Activated T-cell treated with anti-CD3 and anti-CD28 coated beads for 4 hours (primary cell): Measurements from ENCODE around the gene LIPT2.
"Not testable (repeated sequence)": the region's sequence is repeated elsewhere in the genome, so short reads cannot be mapped to it uniquely, and the experiment has no call there.

Source experiments
- DNase-seq: peaks from one replicate; pipeline ENCODE4 v3.0.0-alpha.2; 2020

Gene LIPT2

DNA sequence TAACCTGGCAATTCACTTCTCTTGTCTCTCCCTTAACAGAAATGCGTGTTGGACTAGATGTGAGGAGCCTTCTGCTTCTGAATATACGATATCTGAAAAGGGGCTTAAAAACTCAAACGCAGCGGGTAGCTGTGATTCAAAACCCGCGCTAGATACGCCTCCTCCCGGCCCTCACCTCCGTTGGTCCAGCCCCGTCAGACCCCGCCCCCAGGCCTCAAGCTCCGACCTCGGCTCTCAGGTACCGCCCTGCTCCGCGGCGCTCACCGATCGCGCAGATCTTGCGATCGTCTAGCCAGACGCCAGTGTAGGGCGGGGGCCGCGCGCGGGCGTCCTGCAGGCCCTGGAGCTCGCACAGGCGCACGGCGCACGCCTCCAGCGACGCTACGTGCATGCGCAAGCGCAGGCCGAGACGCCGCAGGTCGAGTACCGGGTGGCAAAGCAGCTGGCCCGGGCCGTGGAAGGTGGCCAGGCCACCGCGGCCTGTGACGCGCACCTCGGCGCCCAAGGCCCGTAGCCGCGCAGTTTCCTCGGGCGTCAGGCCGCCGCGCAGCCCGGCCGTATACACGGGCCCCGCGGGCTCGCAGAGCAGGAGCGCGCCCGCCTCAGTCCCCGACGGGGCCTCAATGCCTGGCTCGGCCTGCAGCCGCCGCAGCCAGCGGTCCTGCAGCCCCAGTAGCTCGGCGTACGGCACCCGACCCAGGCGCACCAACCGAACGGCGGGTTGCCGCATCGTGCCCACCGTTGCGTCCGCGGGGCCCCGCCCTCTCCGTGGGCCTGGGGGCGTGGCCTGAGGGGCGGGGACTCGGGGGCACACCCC lies at the start of gene LIPT2:
LIPT2 (minus strand) TSS at position 751 of the 817 bp plus-strand sequence; CDS start at position 730, 21 bp downstream.
- DNase-seq, result peak; percentile 96

DNA sequence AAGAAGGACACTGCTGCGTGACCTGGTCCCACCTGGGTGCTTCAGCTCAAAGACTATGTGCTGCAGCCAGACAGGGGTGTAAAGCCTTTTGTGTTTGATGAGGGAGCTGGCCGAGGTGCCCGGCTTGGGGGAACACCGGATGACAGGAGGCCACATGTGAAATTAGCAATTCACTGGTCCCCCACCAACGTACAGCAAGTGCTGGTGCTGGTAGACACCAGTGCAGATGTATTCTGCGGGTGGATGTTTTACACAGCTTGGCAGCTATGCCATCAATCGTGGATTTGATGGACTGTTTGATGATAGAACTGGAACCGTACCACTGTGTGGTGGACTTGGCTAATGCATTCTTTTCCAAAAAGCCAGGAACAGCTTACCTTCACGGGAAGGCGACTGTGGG lies 47.9 kb upstream of the LIPT2 start:
- DNase-seq, result no peak

DNA sequence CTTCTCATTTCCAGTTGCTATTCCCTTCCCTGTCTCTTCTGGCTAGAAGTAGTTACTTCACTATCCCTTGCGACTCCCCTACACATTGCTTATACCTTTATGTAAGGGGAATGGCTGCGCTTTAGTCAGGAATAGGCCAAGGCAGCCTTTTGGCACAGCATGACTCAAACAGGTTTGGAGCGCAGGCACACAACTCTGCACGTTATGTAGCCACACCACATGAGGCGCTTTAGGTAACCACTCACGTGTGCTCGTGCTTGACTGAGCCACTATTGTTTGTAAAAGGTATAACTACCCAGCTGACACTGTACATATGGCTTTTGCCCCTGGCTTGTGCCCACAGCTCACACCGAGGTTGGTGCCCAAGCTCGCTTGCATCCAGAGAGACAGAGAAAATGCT lies 46.7 kb upstream of the LIPT2 start:
- DNase-seq, result no peak

DNA sequence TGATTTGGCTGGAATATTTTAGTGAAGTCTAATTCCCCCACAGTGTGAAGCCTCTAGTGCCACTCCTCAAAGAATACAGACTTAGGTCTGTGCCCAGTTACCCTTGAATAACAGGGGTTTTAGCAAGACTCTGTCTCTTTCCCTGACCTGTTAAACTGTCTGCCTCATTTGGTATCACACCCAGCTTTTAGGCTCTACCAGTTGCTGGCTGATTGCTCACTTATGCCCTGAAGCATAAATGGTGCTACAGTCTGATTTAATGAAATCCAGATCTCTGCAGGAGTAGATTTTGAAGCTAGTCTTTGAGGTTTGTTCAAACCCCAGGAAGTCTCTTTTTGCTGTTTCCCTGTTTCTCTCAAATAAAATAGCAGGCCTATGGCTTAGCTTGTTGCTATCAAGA lies 45.2 kb upstream of the LIPT2 start:
- no peak for DNase-seq

DNA sequence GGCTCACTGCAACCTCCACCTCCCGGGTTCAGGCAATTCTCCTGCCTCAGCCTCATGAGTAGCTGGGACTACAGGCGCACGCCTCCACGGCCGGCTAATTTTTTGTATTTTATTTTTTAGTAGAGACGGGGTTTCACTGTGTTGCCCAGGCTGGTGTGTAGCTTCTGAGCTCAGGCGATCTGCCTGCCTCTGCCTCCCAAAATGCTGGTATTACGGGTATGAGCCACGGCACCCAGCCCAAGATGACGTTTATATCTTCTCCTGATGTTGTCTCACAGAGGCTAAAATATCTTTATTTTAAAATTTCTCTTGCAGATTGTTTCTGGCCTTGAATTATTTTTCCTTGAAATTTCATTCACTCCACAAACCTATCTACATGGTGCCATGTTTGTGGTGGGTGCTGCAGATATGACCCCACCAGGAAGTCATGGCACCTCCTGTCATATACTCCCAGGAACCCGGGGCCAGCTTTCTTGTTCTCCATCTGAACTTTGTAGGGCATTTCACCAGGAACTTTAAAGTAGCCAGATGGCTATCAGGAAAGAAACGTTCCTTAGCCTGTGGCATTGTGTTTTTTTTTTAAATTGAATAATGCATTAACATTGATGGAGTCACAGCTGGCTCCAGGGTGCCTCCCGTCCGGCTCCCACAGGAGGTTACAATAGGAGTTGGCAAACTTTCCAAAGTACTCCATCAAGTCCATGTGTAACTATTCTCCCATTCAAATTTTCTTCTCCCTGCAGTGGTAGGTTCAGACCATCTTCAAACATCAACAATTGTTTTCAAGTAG lies 42.0 kb upstream of the LIPT2 start:
- no peak for DNase-seq

DNA sequence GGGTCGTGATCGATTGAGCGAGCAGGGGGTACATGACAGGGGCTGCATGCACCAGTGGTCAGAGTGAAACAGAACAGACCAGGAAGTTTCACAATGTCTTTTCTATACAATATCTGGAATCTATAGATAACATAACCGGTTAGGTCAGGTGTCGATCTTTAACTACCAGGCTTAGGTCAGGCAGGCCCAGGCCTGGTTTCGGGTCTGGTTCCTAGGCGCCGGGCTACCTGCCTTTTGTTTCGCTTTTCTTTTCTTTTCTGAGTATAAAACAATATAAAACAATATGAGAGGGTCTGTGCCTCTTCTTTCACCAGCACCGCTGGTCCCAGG lies 41.4 kb upstream of the LIPT2 start:
- DNase-seq, result not testable (repeated sequence)

DNA sequence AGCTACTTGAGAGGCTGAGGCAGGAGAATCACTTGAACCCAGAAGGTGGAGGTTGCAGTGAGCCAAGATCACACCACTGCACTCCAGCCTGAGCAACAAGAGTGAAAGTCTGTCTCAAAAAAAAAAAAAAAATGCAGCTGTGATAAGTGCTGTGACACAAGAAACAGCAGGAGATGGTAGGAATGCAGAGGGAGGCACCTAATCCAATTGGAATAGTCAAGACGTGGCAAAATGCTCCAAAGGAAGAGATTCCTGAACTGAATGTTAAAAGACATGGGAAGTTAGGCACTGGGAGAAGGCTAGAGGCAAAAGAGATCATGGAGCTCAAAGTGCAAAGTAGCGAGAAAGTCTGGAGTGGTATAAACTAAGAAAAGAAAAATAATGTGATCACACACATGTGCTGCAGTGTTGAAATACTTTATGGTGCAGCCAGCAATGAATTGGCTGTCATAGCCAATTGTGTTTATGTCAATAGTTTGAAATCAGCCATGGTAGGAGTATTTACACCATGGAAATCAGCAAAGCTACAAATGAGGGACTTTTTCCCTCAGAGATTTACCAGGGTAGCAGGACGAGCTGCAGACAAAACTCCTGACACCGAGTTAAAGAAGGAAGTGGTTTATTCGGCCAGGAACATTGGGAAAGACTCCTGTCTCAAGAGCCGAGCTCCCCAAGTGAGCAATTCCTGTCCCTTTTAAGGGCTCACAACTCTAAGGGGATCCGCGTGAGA lies 40.9 kb upstream of the LIPT2 start:
- no peak for DNase-seq

DNA sequence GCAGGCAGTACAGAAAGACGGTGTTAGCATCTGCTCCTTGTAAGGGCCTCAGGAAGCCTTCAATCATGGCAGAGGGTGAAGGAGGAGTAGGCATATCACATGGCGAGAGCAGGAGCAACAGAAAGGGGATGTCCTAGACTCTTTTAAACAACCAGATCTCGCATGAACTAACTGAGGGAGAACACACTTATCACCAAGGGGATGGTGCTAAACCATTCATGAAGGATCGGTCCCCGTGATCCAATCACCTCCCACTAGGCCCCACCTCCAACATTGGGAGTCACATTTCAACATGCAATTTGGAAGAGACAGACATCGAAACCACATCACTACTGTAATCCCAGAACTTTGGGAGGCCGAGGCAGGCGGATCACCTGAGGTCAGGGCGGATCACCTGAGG lies 39.9 kb upstream of the LIPT2 start:
- no peak for DNase-seq

DNA sequence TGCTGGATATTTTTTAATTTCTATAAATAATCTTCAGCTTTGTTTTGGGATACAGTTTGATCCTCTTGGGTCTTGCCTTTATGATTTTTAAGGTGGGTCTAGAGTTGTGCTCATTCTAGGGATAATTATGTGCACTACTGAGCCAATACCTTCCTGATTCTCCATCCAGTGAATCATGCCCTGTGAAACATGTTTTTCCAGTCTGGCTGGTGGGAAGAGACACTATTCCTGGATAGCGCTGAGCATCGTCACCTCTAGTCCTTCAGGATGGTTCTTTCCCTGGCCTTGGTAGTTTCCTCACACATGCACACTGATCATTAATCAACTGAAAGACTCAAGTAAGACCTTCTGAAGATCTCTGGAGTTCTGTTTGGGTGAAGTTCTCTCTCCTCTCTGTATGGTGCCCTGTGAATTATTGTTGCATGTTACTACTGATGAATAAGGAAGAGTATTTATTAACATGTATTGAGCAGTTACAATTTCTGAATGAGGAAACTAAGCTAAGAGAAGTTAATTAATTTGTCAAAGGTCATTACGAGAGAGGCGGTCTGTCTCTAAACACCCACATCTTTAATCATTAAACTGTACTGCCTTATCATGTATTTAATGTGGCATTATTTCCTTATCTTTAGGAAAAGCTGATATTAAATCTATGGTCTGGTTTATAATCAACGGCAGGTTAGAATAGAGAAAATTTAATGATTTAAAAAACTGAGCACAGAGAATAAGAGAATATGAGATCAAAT lies 39.1 kb upstream of the LIPT2 start:
- DNase-seq, result no peak

DNA sequence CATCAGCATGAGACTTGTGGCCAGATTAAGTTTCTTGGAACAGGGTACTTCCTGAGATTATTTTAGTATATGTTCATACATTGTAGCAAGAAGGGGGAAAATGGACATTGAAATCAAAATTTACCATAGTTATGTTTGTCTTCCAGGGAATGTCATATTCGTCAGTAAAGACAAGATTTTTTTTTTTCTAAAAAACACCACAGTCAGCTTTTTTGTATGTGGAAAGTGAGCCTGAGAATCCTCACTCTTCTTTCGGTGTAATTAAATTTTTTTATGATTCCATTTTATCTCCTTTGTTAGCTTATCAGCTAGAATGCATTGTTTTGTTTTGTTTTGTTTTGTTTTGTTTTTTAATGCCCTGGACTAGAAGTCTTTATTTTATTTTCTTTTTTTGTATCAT lies 31.5 kb upstream of the LIPT2 start:
- no peak for DNase-seq

DNA sequence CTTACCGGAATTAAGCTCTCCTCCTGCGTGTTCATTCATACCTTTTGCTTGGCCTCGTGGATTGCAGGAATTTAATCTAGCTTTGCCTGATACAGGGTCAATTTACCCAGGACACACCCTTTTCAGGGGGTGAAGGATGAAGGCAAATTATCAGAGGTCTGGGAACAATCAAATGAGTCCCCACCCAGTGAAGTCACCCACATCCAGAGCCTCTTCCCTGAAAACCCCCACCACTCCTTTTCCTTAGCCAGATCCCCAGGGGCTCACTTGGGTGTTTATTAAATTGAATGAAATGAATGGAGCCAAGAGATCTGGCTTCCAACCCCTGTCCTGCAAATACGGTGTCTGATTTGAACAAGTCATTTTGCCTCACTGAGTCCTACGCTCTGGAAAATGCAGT lies 31.0 kb upstream of the LIPT2 start:
- no peak for DNase-seq

DNA sequence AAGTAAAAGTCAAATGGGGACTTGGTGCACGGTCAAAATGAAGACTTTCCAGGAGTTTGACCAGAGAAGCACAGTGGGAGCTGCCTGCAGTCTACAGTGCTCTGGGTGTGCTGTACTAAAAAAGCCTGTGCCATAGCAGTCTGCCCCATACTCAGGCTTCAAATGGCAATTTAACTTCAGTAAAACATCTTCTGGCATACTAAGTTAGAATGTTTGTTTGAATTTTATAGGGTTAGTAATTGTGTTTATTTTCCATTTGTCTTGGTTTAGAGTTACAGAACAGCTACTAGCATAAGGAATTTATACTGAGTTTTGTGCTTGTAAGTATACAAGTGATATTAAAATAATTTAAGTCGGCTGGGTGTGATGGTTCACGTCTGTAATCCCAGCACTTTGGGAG lies 29.3 kb upstream of the LIPT2 start:
- DNase-seq, result no peak

DNA sequence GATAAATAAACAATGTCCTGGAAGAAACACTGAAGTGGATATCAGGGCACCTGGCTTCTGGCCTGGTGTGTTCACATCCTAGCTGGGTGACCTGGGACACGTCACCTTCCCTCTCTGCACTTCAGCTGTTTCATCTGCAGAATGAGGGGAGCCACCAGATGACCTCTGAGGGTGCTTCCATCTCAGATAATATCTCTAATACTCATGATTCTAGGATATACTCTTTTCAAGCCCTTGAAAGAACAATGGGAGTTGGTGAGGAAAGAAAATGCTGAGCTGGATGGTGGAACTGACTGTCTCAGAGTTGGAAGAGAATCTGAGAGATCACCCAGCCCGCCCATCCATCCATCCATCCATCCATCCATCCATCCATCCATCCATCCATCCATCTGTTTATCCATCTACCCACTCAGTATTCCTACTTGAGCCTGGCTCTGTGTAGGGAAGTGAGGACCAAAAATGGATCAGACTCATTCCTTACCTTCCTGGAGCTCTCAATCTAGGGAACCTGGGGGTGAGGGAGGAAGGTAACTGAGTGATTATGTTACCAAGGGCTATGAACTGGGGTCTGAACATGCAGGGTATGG lies 28.2 kb upstream of the LIPT2 start:
- no peak for DNase-seq

DNA sequence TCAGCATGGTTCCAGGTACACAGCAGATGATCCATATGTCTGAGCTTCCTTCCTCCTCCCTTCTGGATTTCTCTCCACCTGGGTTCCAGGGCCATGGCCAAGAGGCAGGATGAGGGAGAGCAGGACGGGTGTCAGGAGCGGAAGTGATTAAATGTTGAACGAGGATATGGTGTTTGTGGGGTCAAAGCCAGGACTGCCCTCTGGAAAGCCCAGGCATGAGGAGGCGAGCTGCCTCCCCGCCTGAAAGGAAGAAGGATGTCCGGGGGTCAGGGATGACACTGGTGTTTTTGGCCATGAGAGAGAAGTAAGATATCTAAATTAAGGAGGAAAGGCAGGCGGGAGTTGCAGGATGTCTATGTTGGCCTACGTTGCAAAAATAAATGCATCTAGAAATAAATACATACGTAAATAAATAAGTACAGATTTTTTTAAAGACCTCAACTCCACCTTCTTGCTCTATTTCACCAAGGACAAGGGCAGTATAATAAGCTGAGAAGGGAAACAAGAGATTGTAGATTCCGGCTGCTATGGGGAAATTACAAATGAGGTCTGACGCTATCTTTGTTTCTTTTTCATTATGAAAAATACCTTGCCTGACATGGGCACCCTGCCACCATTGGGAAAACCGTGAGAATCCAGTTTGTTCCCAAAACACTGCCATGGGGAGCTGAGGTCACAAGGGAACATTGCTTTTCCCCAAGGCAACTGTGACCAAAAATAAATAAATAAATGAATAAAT lies 27.6 kb upstream of the LIPT2 start:
- no peak for DNase-seq

DNA sequence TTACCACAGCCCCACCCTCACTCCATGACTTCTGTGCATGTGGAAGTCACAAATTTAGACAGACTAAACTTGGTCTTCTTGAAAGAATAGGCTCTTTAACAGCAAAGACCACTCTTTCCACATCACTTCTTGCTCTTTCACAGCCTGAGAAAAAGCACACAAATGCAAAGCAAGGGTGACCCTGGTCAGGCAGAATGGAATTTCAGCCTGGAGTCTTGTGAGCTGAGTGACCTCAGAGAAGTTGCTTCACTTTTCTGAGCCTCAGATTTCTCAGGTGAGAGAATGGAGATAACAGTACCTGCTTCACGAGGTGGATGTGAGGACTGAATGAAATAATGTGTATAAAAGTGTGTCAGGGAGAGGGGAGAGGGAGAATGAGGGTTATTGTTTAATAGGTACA lies 26.8 kb upstream of the LIPT2 start:
- no peak for DNase-seq

DNA sequence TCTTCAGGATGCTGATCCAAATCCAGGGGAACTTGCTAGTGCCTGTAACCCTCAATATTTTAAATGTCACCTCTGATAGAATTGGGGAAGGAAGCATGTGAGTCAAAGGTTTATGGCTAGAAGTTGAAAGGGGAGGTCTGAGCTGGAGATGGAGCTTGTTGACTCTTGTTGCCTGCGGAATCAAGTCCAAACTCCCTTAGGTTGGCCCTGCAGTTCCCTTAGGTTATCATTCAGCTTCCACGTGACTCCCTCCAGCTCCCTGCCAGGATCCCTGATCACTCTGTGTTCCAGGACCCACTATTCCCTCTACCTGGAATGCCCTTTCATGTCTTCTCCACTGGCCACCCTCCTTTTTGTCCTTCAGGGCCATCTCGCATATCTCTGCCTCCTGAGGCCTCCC lies 26.2 kb upstream of the LIPT2 start:
- no peak for DNase-seq

DNA sequence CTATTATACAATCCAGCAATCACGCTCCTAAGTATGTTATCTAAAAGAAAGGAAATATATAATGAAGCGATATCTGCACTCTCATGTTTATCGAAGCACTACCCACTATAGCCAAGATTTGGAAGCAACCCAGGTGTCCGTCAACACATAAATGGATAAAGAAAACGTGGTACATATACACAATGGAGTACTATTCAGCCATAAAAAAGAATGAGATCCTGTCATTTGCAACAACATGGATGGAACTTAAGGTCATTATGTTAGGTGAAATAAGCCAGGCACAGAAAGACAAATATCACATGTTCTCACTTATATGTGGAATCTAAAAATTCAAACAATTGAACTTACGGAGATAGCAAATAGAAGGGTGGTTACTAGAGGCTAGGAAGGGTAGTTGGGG lies 24.1 kb upstream of the LIPT2 start:
- DNase-seq, result not testable (repeated sequence)

DNA sequence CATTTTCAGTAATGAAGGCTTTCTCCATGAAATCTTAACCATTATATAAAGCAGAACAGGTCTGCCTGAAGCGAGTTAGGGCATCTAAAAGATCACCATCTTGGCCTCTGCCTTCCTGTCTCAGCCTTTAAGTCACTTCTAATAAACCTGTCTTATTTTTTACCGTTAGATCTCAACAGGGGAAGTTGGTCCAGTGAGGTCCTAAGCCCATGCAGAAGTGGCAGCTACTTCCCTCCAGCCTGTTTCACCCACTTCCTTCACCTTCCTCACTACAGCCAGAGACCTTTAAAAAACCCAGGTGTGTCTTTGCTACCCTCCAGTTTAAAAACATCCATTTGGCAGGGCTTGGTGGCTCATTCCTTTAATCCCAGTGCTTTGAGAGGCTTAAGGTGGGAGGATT lies 14.1 kb upstream of the LIPT2 start:
- no peak for DNase-seq

DNA sequence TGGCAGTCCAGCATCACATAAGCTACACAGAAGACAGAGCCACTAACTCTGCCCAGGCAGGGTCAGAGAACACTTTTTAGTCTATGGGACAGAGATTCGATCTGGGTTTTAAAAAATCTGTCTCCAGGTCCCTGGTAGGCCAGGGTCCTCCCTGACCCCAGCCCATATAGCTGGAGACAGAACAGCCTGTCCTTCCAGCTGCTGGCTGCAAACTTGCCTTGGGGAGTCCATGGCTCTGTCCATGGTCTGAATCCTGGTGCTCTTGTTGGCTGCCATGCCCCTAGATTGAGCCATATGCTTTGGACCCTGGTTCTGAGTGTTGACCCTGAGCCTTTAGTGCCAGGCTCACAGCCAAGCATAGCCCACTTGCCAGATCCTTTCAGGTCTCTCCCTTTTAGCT lies 13.3 kb upstream of the LIPT2 start:
- no peak for DNase-seq

DNA sequence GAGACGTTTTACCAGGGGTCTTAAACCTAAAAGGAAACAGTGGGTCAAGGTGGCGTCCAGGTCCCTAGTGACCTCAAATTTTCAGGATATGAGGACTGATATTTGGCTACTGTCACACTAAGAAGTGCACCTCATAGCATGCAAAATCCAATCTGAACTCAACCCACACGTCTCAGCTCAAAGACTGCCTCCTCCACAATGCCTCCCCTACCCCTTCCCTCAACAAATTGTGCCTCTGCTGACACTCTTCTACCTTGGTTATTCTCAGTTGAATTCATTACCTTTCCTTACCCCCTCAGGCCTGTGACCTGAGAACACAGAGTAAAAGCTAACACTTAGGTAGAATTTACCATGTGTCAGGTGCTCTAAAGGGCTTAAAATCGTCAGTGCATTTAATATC lies 12.4 kb upstream of the LIPT2 start:
- DNase-seq, result no peak

DNA sequence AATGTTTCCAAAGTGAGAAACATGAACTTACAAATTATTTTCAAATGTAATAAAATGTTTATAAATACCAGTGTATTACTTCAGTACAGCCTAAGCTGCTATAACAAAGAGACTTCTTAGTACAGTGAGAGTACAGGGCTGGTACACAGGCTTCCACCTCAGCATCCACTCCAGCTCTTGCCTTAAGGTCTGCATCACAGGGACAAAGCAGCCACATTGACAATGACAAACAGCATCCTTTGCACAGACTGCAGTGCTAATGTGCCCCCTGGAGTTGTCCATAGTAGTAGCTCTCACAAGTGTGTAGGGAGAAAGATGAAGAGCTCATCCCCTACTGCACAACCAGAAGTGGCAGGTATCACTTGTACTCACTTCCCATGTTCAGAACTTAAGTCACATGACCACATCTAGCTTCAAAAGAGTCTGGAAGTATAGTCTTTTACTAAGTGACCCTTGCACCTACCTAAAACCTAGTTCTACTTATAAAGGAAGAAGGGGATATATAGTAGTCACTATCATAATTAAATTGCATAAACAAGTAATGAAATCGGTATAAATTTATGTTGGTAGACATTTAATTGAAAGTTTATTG lies 10.7 kb upstream of the LIPT2 start:
- DNase-seq, result no peak

DNA sequence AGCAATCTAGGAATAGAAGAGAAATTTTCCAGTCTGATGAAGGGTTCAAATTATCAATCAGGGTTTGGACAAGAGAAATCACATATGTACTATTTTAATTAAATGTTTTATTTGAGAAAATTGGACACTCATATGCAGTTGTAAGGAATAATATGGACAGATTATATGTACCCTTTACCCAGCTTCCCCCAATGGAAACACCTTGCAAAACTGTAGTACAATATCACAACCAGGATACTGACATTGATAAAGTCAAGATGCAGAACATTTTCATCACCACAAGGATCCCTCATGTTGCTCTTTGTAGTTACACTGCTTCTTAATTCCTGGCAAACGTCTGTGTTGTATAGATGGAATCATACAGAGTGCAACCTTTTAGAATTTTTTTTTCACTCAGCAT lies 1.4 kb upstream of the LIPT2 start:
- no peak for DNase-seq
